ENCODE results near the gene CAPN12.

The CAPN12 gene

GRCh38 chr19:38697197-38697596, 47.1 kb downstream of the CAPN12 start:
- no peak for DNase-seq (ENCODE audit: low read depth in 2 of 2)

- DNase-seq (ENCODE audit: low read depth in 2 of 2), result no peak
Observed at GRCh38 chr19:38696729-38697055, 47.6 kb downstream of the CAPN12 start.

- no peak for DNase-seq (ENCODE audit: low read depth in 2 of 2)
Observed at GRCh38 chr19:38695832-38696728, 48.2 kb downstream of the CAPN12 start.

- no peak for DNase-seq (ENCODE audit: low read depth in 2 of 2)
Observed at GRCh38 chr19:38695317-38695683, 49.0 kb downstream of the CAPN12 start.

- DNase-seq (ENCODE audit: low read depth in 2 of 2), result no peak
Observed at GRCh38 chr19:38693380-38694223, 50.7 kb downstream of the CAPN12 start.

GRCh38 chr19:38692458-38693379, 51.6 kb downstream of the CAPN12 start:
- no peak for DNase-seq (ENCODE audit: low read depth in 2 of 2)

- DNase-seq (ENCODE audit: low read depth in 2 of 2), result peak; percentile 76 to 78
Observed at GRCh38 chr19:38691938-38692457, 52.3 kb downstream of the CAPN12 start.

- no peak for DNase-seq (ENCODE audit: low read depth in 2 of 2)
Observed at GRCh38 chr19:38690832-38691231, 53.4 kb downstream of the CAPN12 start.

- no peak for DNase-seq (ENCODE audit: low read depth in 2 of 2)
Observed at GRCh38 chr19:38690146-38690545, 54.1 kb downstream of the CAPN12 start.

- no peak for DNase-seq (ENCODE audit: low read depth in 2 of 2)
Observed at GRCh38 chr19:38687837-38688378, 56.4 kb downstream of the CAPN12 start.

GRCh38 chr19:38686530-38686888, 57.8 kb downstream of the CAPN12 start:
- DNase-seq (ENCODE audit: low read depth in 2 of 2), result no peak

GRCh38 chr19:38685666-38686529, 58.4 kb downstream of the CAPN12 start:
- DNase-seq (ENCODE audit: low read depth in 2 of 2), result no peak

GRCh38 chr19:38684862-38685665, 59.2 kb downstream of the CAPN12 start:
- DNase-seq (ENCODE audit: low read depth in 2 of 2), result no peak

GRCh38 chr19:38684078-38684861, 60.0 kb downstream of the CAPN12 start:
- no peak for DNase-seq (ENCODE audit: low read depth in 2 of 2)

GRCh38 chr19:38683393-38684077, 60.7 kb downstream of the CAPN12 start:
- DNase-seq (ENCODE audit: low read depth in 2 of 2), result peak; percentile 71 to 77

- no peak for DNase-seq (ENCODE audit: low read depth in 2 of 2)
Observed at GRCh38 chr19:38682872-38683392, 61.3 kb downstream of the CAPN12 start.

- no peak for DNase-seq (ENCODE audit: low read depth in 2 of 2)
Observed at GRCh38 chr19:38682195-38682867, 61.9 kb downstream of the CAPN12 start.
